ENCODE measurements around the gene LRFN2.

LRFN2 gene

DNA sequence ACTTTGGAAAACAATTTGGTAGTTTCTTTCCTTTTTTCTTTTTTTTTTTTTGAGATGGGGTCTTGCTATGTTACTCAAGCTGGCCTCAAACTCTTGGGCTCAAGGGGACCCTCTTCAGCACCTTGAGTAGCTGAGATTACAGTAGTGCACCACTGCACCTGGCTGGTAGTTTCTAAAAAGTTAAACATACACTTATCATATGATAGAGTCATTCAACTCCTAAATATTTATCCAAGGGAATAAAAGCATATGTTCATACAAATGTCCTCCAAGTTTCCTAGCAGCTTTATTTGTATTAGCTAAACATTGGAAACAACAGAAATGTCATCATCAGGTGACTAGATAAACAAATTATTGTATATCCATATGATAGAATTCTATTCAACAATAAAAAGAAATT lies 213.9 kb downstream of the LRFN2 start:
- H3K4me3 Mint-ChIP-seq: no peak overlapping the region
- no peak for ATAC-seq
- H3K36me3 Mint-ChIP-seq: no peaks in the 10 kb centered on the region
- H3K4me1 Mint-ChIP-seq: peaks cover 34% of the 10 kb centered on the region
- DNase-seq (ENCODE audit: low spot score in 2 of 2): no peak
- peaks cover 4% of the 10 kb centered on the region for H3K9me3 Mint-ChIP-seq
- H3K27ac Mint-ChIP-seq: no peak overlapping the region

- DNase-seq (ENCODE audit: low spot score in 2 of 2) (no peak), ATAC-seq (peak; percentile 87)
- Mint-ChIP-seq H3K36me3 (no peaks in the 10 kb centered on the region), H3K9me3 (peaks cover 4% of the 10 kb centered on the region), H3K27ac (no peak overlapping the region), H3K4me1 (peaks cover 31% of the 10 kb centered on the region), H3K4me3 (peak overlapping the region; percentile 7)
Observed at GRCh38 chr6:40371621-40372020, 215.5 kb downstream of the LRFN2 start.

DNA sequence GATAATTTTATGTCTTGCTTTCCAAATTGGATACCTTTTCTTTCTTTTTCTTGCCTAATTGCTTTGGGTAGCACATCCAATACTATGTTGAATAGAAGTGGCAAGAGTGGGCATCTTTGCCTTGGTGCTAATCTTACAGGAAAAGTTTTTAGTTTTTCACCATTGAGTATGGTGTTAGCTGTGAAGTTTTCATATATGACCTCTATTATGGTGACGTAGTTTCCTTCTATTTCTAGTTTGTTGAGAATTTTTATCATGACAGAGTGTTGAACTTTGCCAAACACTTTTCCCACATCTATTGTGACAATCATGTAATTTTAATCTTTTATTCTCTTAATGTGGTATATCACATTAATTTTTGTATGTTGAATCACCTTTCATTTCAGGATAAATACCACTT lies 216.1 kb downstream of the LRFN2 start:
- Mint-ChIP-seq H3K4me1 (peaks cover 27% of the 10 kb centered on the region), H3K27ac (no peak overlapping the region), H3K9me3 (peaks cover 4% of the 10 kb centered on the region), H3K36me3 (no peaks in the 10 kb centered on the region), H3K4me3 (peak overlapping the region; percentile 7)
- DNase-seq (ENCODE audit: low spot score in 2 of 2) (no peak), ATAC-seq (no peak)

- no peak overlapping the region for H3K27ac Mint-ChIP-seq
- ATAC-seq: no peak
Observed at GRCh38 chr6:40369891-40370290, 217.3 kb downstream of the LRFN2 start.

DNA sequence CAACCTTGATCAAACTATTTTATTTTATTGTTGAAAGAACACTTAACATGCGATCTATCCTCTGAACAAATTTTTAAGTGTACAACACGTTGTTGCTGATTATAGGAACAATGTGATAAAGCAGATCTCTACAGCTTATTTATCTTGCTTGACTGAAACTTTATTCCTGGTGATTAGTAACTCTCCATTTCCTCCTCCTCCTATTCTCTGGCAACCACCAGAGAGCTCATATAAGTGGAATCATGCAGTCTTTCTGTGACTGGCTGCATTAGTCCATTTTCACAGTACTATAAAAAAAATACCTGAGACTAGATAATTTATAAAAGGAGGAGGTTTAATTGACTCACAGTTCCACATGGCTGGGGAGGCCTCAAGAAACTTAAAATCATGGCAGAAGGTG lies 218.1 kb downstream of the LRFN2 start:
- Mint-ChIP-seq H3K9me3 (peaks cover 8% of the 10 kb centered on the region), H3K36me3 (no peaks in the 10 kb centered on the region), H3K4me1 (peaks cover 27% of the 10 kb centered on the region), H3K4me3 (no peak overlapping the region), H3K27ac (no peak overlapping the region)
- no peak for ATAC-seq
- DNase-seq (ENCODE audit: low spot score in 2 of 2): no peak

More at GRCh38 chr6:40369891-40370290, 217.3 kb downstream of the LRFN2 start:
- H3K4me1 Mint-ChIP-seq: peaks cover 27% of the 10 kb centered on the region
- H3K4me3 Mint-ChIP-seq: peak overlapping the region; percentile 18
- DNase-seq (ENCODE audit: low spot score in 2 of 2): no peak
- peaks cover 7% of the 10 kb centered on the region for H3K9me3 Mint-ChIP-seq
- no peaks in the 10 kb centered on the region for H3K36me3 Mint-ChIP-seq

DNA sequence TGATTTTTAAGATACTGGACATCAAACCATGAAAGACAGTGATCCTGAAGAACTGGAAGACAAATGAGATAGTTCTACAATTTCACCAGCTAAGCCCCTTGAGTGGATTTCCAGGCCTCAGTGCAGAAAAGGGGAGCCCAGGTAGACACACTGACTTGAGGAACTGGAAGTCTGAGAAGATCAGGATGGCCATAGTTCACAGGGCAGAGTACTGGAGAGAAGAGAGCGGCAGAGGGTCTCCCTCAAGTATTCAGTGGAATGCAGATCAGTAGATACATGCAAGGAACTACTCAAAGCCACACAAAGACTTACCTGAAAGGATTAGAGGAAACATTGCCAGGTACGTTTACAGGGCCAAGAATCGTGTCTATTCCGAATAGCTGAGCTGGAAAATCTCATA lies 224.3 kb downstream of the LRFN2 start:
- DNase-seq (ENCODE audit: low spot score in 2 of 2) (no peak), ATAC-seq (no peak)
- Mint-ChIP-seq H3K36me3 (no peaks in the 10 kb centered on the region), H3K27ac (no peak overlapping the region), H3K9me3 (peaks cover 5% of the 10 kb centered on the region), H3K4me1 (no peaks in the 10 kb centered on the region), H3K4me3 (no peak overlapping the region)

- Mint-ChIP-seq H3K27ac (no peak overlapping the region), H3K36me3 (peaks cover 6% of the 10 kb centered on the region), H3K9me3 (peaks cover under 1% of the 10 kb centered on the region), H3K4me1 (peaks cover 8% of the 10 kb centered on the region), H3K4me3 (no peak overlapping the region)
- ATAC-seq: no peak
- no peak for DNase-seq (ENCODE audit: low spot score in 2 of 2)
Observed at GRCh38 chr6:40359808-40360207, 227.4 kb downstream of the LRFN2 start.

DNA sequence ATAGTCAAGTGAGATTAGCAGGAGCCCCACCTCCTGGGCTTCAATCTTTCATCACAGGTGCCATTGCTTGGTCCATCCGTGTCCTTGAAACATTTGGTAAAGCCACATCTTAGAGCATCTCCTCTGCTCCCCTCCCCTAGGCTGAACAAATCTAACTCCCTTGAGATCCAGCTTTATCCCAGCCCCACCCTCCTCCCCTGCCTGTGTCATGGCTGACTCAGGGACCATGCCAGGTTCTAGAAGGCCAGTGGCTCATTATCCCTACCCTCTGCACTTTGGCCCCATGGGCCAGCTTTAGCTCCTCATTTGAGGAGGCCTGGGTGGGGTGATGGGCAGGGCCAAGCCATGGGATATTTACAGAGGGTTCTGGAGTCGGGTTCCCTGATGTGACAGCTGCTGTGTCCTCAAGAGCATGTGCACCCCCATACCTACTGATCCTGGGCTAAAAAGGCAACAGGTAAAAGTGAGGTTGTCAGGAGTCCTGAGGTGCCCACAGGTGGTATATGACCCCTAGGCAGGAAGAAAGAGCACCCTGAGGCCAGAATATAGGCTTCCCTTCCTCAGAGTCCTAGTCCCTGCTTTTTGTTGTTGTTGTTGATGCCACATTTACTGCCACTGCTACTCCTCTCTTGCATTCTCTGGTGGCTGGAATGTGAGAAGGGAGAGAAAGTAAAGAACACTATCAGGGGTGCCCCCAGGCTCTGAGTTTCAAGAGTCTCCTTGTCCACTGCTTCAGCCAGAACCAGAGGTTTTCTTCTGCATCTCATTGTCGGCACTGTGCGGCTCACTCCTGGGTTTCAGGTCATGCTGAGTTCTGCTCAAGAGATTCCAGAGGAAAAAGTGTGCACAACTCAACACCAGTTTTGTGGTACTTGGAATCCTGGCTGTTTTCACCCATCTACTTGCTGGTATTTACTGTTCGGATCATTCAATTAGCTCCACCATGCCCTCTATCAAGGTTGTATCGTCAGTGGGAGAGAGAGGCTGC lies 228.4 kb downstream of the LRFN2 start:
- DNase-seq (ENCODE audit: low spot score in 2 of 2) (no peak), ATAC-seq (no peak)
- no peaks in the 10 kb centered on the region for H3K9me3 Mint-ChIP-seq
- peaks cover 6% of the 10 kb centered on the region for H3K36me3 Mint-ChIP-seq
- H3K4me3 Mint-ChIP-seq: no peak overlapping the region
- no peak overlapping the region for H3K27ac Mint-ChIP-seq
- H3K4me1 Mint-ChIP-seq: peaks cover 8% of the 10 kb centered on the region

- Mint-ChIP-seq H3K4me3 (no peak overlapping the region), H3K36me3 (peaks cover 6% of the 10 kb centered on the region), H3K4me1 (peaks cover 8% of the 10 kb centered on the region), H3K27ac (peak overlapping the region; percentile 33), H3K9me3 (no peaks in the 10 kb centered on the region)
- ATAC-seq (peak; percentile 73), DNase-seq (ENCODE audit: low spot score in 2 of 2) (no peak)
Observed at GRCh38 chr6:40356242-40356910, 230.8 kb downstream of the LRFN2 start.

DNA sequence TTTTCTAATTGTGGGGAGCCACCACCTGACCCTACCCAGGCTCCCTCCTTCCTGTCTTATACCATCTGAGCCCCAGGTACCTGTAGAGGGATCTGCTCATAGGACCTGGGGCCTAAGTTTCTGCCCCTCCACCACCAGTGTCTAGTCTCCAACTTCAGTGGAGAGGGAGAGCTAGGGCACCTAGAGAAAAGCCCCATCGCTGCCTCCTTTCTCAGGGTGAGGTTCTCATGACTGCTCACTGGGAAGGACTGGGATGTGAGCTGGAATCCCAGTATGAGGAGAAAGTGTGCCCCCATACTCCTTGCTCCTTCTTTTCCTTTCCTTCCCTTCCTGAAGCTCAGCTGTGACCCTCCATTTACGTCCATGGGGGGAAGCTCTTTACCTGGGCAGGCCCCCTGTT lies 231.6 kb downstream of the LRFN2 start:
- H3K27ac Mint-ChIP-seq: peak overlapping the region; percentile 33
- no peak for ATAC-seq
- H3K36me3 Mint-ChIP-seq: peaks cover 6% of the 10 kb centered on the region
- no peak overlapping the region for H3K4me3 Mint-ChIP-seq
- peaks cover 8% of the 10 kb centered on the region for H3K4me1 Mint-ChIP-seq
- DNase-seq (ENCODE audit: low spot score in 2 of 2): no peak
- H3K9me3 Mint-ChIP-seq: no peaks in the 10 kb centered on the region

- Mint-ChIP-seq H3K4me3 (no peak overlapping the region), H3K4me1 (peaks cover 8% of the 10 kb centered on the region), H3K9me3 (no peaks in the 10 kb centered on the region), H3K36me3 (peaks cover 6% of the 10 kb centered on the region), H3K27ac (no peak overlapping the region)
- ATAC-seq (no peak), DNase-seq (ENCODE audit: low spot score in 2 of 2) (no peak)
Observed at GRCh38 chr6:40355066-40355465, 232.1 kb downstream of the LRFN2 start.

DNA sequence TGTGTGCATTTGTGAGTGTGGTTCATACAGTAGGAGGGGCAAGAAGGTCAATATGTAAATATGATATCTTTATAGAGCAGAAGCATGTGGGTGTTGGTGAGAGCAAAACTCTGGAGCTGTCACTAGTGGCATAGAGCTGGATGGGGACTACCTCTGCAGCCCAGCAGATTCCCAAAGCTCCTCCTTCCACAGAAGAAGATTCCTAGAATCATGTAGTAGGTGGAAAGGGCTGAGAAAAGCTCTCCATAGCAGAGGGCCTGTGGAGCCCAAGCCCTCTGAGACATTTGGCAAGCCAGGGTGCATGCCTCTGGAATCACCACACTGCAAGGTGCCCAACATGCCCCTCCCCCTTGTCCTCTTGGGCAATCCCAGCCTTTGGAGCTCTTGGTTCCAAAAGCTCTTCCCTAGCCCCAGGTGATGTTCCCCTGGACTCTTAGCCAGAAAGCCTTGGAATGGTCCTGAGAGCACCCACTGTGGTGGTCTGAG lies 233.2 kb downstream of the LRFN2 start:
- H3K36me3 Mint-ChIP-seq: peaks cover 6% of the 10 kb centered on the region
- DNase-seq (ENCODE audit: low spot score in 2 of 2): no peak
- peaks cover 8% of the 10 kb centered on the region for H3K4me1 Mint-ChIP-seq
- H3K4me3 Mint-ChIP-seq: no peak overlapping the region
- H3K9me3 Mint-ChIP-seq: no peaks in the 10 kb centered on the region
- H3K27ac Mint-ChIP-seq: no peak overlapping the region
- no peak for ATAC-seq

DNA sequence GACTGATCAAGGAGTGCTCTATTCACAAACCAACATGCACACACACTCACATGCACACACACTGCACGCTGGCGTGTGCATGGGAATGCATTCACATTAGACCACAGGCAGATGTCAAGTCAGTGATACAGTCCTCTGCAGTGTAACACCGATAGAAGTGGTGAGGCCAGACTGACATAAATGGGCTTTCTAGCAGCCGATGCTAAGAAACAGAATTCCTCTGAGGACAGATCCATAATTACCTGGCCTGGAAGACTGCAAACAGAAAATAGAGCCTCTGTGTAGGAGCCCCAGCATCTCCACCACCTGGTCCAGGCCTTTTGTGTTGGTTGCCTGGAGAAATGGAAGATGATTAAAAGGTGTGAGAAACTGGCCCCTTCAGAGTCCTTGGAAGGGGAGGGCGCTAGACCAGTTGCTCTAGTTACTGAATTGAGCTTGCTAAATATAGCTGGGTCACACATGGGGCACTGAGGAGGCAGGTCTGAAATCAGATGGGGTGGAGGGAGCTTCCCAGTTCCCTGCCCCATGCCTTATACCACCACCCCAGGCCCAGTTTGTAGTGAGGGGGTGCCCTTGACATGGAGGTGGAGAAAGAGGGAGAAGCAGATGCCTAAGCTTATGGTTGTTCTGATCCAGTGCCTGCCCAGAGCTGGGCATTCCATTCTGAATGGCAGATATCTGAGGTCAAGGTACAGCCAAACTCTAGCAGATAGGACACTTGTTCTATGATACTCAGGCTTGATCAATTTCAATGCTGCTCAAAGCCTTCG lies 233.8 kb downstream of the LRFN2 start:
- Mint-ChIP-seq H3K9me3 (no peaks in the 10 kb centered on the region), H3K4me3 (no peak overlapping the region), H3K27ac (no peak overlapping the region), H3K4me1 (peaks cover 8% of the 10 kb centered on the region), H3K36me3 (peaks cover 6% of the 10 kb centered on the region)
- DNase-seq (ENCODE audit: low spot score in 2 of 2) (no peak), ATAC-seq (no peak)

DNA sequence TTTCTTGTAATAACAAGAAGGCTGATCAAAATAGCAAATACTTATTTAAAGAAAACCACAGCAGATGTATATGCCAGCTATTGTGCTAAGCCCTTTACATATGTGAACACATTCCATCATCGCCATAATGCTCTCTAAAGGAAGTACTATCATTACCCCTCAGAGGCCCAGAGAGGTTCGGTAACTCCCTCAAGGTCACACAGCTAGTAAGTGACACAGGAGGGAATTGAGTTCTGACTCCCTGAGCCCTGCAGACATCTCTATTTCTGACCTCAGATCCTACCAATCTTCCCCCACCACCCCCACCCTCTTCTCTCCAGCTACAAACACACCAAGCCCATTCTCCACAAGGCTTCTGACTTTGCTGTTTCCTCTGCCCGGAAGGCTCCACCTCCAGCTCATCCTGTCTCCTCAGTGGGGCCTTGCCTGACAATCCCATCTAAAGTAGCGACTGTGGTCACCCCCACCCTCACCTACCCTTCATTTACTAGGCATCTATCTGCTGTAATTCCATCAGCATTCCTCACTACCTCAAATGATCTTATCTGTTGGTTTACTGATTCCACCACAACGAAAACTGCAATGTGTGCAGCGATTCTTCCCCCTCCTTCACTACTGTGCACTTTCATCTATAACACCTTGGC lies 234.5 kb downstream of the LRFN2 start:
- H3K36me3 Mint-ChIP-seq: peaks cover 6% of the 10 kb centered on the region

DNA sequence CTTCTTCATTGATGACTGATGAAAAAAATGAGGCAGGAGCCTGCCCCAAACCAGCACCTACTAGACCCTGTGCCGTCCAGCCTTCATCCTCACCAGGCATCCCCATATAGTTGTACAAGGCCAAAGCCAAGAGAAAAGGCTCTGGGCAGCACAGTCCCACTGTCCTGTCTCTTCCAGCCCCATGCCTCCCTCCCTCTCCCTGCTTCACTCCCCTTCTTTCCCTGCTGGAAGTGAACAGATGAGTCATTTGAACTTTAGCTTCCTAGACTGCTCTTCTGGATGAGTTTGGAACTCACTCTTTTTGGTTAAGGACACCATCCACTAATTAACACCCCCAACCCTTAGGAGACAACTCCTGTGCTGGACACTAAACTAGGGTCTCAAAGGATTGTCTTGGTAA lies 235.2 kb downstream of the LRFN2 start:
- Mint-ChIP-seq H3K9me3 (no peaks in the 10 kb centered on the region), H3K4me1 (peaks cover 8% of the 10 kb centered on the region), H3K36me3 (peaks cover 6% of the 10 kb centered on the region), H3K27ac (no peak overlapping the region), H3K4me3 (no peak overlapping the region)
- ATAC-seq (no peak), DNase-seq (ENCODE audit: low spot score in 2 of 2) (no peak)

More for the DNA sequence above, 234.5 kb downstream of the LRFN2 start:
- Mint-ChIP-seq H3K4me3 (no peak overlapping the region), H3K27ac (no peak overlapping the region), H3K9me3 (no peaks in the 10 kb centered on the region), H3K4me1 (peaks cover 8% of the 10 kb centered on the region)
- ATAC-seq: no peak
- no peak for DNase-seq (ENCODE audit: low spot score in 2 of 2)

Measured in stimulated activated effector memory CD8-positive, alpha-beta T cell treated with anti-CD3 and anti-CD28 coated beads, Interleukin-12 subunit alpha, Interleukin-12 subunit beta, amount 100 ng/mL, for 72 hours (primary cell).